Measurements from ENCODE around the gene DLGAP1. TPM values are rescaled to one million over a fixed set of nuclear protein-coding genes. Genes with fewer than 3 reads are reported as not detected.

DLGAP1 gene
- total RNA-seq, 1 donor from 2014 or later, result 2.0 TPM

DNA sequence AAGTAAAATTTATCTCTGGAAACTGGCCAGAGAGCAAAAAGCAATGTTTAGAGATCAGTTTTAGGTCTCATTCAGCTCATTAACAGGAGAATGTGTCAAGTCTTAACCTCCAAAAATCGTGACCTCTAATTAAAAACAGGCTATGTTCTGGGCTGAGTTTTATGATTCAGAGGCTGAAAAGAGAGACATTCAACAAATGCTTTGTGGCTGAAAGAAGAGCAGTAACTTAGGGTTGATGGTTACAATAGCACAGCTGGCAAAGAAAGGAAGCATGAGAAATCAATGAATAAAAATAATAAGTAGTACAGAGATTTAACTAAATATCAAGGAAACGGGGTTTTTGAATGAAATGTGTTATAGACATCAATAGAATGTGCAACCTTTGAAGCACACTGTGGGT lies 992.1 kb downstream of the DLGAP1 start:
- Histone ChIP-seq H3K27ac (no peak overlapping the region), H3K9me3 (no peaks in the 10 kb centered on the region), H3K27me3 (no peaks in the 10 kb centered on the region), H3K36me3 (peaks cover 5 to 20% of the 10 kb centered on the region in 2 donors), H3K4me3 (no peak overlapping the region), H3K4me1 (peaks cover 3 to 4% of the 10 kb centered on the region in 2 donors)
- intact Hi-C loops (cut with DNase I), result no loop called here
- no peak for DNase-seq (ENCODE audit: low spot score in 2 of 2)
- TF ChIP-seq, protein P1, sequence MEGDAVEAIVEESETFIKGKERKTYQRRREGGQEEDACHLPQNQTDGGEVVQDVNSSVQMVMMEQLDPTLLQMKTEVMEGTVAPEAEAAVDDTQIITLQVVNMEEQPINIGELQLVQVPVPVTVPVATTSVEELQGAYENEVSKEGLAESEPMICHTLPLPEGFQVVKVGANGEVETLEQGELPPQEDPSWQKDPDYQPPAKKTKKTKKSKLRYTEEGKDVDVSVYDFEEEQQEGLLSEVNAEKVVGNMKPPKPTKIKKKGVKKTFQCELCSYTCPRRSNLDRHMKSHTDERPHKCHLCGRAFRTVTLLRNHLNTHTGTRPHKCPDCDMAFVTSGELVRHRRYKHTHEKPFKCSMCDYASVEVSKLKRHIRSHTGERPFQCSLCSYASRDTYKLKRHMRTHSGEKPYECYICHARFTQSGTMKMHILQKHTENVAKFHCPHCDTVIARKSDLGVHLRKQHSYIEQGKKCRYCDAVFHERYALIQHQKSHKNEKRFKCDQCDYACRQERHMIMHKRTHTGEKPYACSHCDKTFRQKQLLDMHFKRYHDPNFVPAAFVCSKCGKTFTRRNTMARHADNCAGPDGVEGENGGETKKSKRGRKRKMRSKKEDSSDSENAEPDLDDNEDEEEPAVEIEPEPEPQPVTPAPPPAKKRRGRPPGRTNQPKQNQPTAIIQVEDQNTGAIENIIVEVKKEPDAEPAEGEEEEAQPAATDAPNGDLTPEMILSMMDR (IDR thresholded peaks at IDR 0.05), result no peak

DNA sequence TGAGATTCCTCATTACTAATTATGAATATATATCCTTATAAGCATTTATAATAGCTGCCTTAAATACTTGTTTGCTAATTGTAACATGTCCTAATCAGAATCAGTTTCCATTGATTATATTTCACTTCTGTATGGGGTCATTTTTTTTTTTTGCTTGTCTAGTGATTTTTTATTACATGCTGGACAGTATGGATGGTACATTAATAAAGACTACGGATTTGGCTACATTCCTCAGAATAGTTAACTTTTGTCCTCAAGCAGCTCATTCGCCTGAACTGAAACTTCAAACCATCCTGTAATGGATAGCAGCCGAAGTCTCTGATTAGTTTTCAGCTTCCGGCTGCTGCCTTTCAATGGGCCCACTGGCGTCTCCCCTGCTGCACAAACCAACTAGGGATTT lies 993.4 kb downstream of the DLGAP1 start:
- Histone ChIP-seq H3K9me3 (no peaks in the 10 kb centered on the region), H3K4me3 (no peak overlapping the region), H3K4me1 (peaks cover 3 to 5% of the 10 kb centered on the region in 2 donors), H3K36me3 (peaks cover 17 to 33% of the 10 kb centered on the region in 2 donors), H3K27me3 (no peaks in the 10 kb centered on the region), H3K27ac (no peak overlapping the region)
- DNase-seq (ENCODE audit: low spot score in 2 of 2), result no peak
- TF ChIP-seq, protein P1 (IDR thresholded peaks at IDR 0.05), result no peak
- intact Hi-C loops (cut with DNase I), result no loop called here

DNA sequence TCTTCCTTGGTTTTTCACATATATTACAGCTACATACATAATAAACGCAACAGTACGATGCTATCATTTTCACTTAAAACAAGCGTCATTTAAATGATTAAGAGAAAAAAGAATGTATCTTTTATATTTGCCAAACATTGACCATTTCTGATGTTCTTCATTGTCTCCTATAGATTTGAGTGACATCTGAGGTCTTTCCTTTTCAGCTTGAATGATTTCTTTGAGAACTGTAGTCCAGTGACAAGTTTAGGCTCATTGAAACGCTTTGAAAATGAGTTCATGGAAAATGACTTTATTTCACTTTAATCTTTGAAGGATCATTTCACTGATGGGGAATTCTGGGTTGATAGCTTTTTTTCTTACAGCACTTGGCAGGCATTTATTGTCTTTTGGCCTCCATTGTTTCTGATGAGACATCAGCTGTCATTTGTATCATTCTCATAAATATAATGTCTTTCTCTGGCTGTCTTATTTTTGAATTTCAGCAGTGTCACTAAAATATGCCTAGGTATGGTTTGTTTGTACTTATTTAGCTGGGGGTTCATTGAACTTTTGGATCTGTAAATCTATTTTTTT lies 994.2 kb downstream of the DLGAP1 start:
- Histone ChIP-seq H3K9me3 (no peaks in the 10 kb centered on the region), H3K4me1 (peaks cover 3 to 10% of the 10 kb centered on the region in 2 donors), H3K36me3 (peaks cover 21 to 40% of the 10 kb centered on the region in 2 donors), H3K4me3 (no peak overlapping the region), H3K27ac (no peak overlapping the region), H3K27me3 (no peaks in the 10 kb centered on the region)
- TF ChIP-seq, protein P1 (IDR thresholded peaks at IDR 0.05), result no peak
- intact Hi-C loops (cut with DNase I), result no loop called here
- DNase-seq (ENCODE audit: low spot score in 2 of 2), result no peak

DNA sequence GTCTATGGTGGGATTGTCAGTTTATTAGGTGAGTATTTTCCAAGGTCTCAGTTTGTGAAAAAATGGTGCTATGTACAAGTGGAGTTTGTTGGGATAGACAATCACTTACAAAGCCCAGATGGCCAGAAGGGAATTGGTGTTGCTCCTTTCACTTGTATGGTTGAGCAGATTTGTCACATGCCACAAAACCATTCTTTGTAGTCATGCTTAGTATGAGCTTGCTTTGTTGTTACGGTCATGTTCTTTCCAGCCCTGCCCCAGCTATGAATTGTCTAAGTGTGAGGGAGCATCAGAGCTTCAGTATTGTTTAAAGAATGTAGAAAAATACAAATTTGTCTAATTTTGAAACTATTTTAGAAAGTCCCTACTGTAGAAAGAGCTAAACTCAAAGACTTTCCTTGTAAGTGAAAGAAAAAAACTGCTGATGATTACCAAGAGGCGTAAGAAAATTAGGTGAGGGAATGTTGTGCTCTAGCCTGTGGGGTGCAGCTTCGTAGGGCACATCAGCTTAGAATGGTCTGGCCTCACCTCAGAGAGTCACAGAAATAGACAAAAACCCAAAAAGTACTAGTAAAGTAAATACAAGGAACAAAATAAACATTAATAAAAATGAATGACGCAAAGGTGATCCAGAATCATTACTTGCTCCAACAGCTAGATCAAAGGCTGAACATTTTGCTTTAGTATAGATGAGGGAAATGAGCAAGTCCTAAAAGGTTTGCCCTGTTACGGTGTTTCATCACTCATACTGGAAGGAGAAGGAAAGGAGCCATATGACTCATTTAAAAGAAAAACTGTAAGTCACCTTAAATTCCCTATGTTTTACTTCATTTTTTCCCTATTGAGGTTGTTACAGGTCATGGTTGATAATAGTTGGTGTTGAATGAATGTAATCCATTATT lies 995.9 kb downstream of the DLGAP1 start:
- TF ChIP-seq, protein P1 (IDR thresholded peaks at IDR 0.05), result no peak
- Histone ChIP-seq H3K36me3 (peaks cover 21 to 40% of the 10 kb centered on the region in 2 donors), H3K9me3 (no peaks in the 10 kb centered on the region), H3K4me1 (peaks cover 3 to 20% of the 10 kb centered on the region in 2 donors), H3K27ac (no peak overlapping the region), H3K27me3 (no peaks in the 10 kb centered on the region), H3K4me3 (no peak overlapping the region)
- intact Hi-C loops (cut with DNase I), result loop anchor here (5.0 to 10.0 kb wide), 2 partner anchors 208 to 604 kb away; no protein-coding TSS in a partner anchor
- no peak for DNase-seq (ENCODE audit: low spot score in 2 of 2)

DNA sequence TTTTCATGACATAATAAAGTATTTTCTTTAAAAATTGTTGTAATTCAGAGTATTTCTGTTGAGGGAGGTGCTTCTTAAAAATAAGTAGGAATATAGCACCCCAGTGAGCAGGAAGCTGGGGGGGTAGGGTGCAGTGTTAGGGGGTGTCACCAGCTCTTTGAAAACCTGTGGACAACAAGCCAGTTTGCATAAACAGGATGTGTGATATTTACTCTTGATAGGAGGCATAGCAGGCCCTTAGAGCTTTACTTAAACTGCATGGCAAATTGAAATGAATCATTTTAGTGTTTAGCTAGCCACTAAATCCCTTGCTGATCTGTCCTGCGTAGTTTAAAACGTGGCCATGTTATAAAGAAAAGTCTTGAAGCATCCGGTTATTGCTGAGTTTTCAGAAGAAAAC lies 996.7 kb downstream of the DLGAP1 start:
- Histone ChIP-seq H3K4me1 (peaks cover 3 to 20% of the 10 kb centered on the region in 2 donors), H3K27me3 (no peaks in the 10 kb centered on the region), H3K9me3 (no peaks in the 10 kb centered on the region), H3K4me3 (no peak overlapping the region), H3K36me3 (peaks cover 21 to 40% of the 10 kb centered on the region in 2 donors), H3K27ac (no peak overlapping the region)
- TF ChIP-seq, protein P1 (IDR thresholded peaks at IDR 0.05), result no peak
- no peak for DNase-seq (ENCODE audit: low spot score in 2 of 2)
- intact Hi-C loops (cut with DNase I), result loop anchor here (5.0 to 10.0 kb wide), 2 partner anchors 209 to 604 kb away; no protein-coding TSS in a partner anchor

All from ascending aorta (tissue), 2 donors.